GM12878 (cell line): ENCODE data around the gene CDH16. TPM values are rescaled to one million over a fixed set of nuclear protein-coding genes. Genes with fewer than 3 reads are reported as not detected.

Source experiments
- ATAC-seq: fragments of 200-7000 bp; cut with Tn5 transposase; 3 replicates; pipeline ENCODE4 v1.9.1; 2020; ENCODE audit warnings: mild to moderate bottlenecking, moderate library complexity
- BruUV-seq: library from RNA; stranded (reverse); fragments of 400-500 nt; replicated peaks from 2 replicates; lab custom pipeline; 2021; lab: Mats Ljungman, UMichigan
- CTCF ChIA-PET: fragments of 300-600 bp; sonication (Branson Sonifier 250); formaldehyde crosslinking; extraction: SDS; loops from one replicate; lab custom pipeline; 2021; ENCODE audit warnings: inconsistent platforms; lab: Yijun Ruan, JAX
- POLR2A ChIA-PET: fragments of 350-600 bp; formaldehyde crosslinking; extraction: SDS; loops from one replicate; lab custom pipeline; 2021; ENCODE audit warnings: inconsistent platforms; lab: Charles Lee
- RAD21 ChIA-PET: fragments of 300-600 bp; sonication (Branson Sonifier 250); formaldehyde crosslinking; loops from one replicate; lab custom pipeline; 2023; ENCODE audit warnings: antibody characterized with exemption; ENCODE audit not compliant: unreplicated experiment; lab: Charles Lee
- SMC1A ChIA-PET: fragments of 300-600 bp; sonication (Branson Sonifier 250); formaldehyde crosslinking; loops from one replicate; lab custom pipeline; 2023; ENCODE audit not compliant: unreplicated experiment, uncharacterized antibody; lab: Charles Lee
- DNase-seq: peaks from one replicate; pipeline ENCODE4 v3.0.0-alpha.2; 2011; ENCODE audit warnings: low read depth, low spot score
- FAIRE-seq: peaks from 3 replicates; lab custom pipeline; 2011; peaks lifted over from hg19 to GRCh38; lab: Jason Lieb, UNC
- H2AFZ ChIP-seq: 2 replicates; pipeline ENCODE4 v1.6.0; 2011; ENCODE audit warnings: low read depth, low read length, control low read depth; ENCODE audit not compliant: control insufficient read depth
- H3K27ac ChIP-seq: 2 replicates; pipeline ENCODE4 v1.5.1; 2011; ENCODE audit warnings: control low read depth; ENCODE audit not compliant: control insufficient read depth, insufficient read depth
- H3K27me3 ChIP-seq, 2 experiments: replicated peaks in 1 of 2; 2 replicates each; pipeline versions ENCODE4 v1.6.0 to v1.6.1; 2011; ENCODE audit warnings: low read length in 1 of 2; ENCODE audit not compliant: control insufficient read depth in 2 of 2, insufficient read depth in 2 of 2
- H3K36me3 ChIP-seq, 2 experiments: 2 replicates each; pipeline ENCODE4 v1.5.1; 2011; ENCODE audit warnings: low read length in 1 of 2; ENCODE audit not compliant: control insufficient read depth in 2 of 2, insufficient read depth in 2 of 2
- H3K4me1 ChIP-seq: 2 replicates; pipeline ENCODE4 v1.6.1; 2011; ENCODE audit warnings: mild to moderate bottlenecking, low read length, moderate library complexity, mixed read lengths; ENCODE audit not compliant: control insufficient read depth, insufficient read depth
- H3K4me2 ChIP-seq: 2 replicates; pipeline ENCODE4 v1.6.0; 2011; ENCODE audit warnings: control low read depth; ENCODE audit not compliant: control insufficient read depth, insufficient read depth
- H3K4me3 ChIP-seq: fragments of 200-600 bp; sonication (generic); 2 replicates; pipeline ENCODE4 v1.5.1; 2016
- H3K79me2 ChIP-seq: 2 replicates; pipeline ENCODE4 v1.6.0; 2011; ENCODE audit warnings: low read length; ENCODE audit not compliant: control insufficient read depth, insufficient read depth
- H3K9ac ChIP-seq: 2 replicates; pipeline ENCODE4 v1.8.0; 2011; ENCODE audit warnings: low read length, control low read depth, mixed read lengths; ENCODE audit not compliant: control insufficient read depth, insufficient read depth
- H3K9me3 ChIP-seq: replicated peaks from 3 replicates; pipeline ENCODE4 v1.5.1; 2011; ENCODE audit warnings: mild to moderate bottlenecking, low read length; ENCODE audit not compliant: control insufficient read depth, insufficient read depth
- H4K20me1 ChIP-seq: 2 replicates; pipeline ENCODE4 v1.6.0; 2011; ENCODE audit not compliant: control insufficient read depth, insufficient read depth
- FOXK2 ChIP-seq: fragments of 450-650 bp; IDR thresholded peaks from 2 replicates; pipeline ENCODE4 v1.6.1; 2017; ENCODE audit warnings: mild to moderate bottlenecking, moderate library complexity
- JUNB ChIP-seq: IDR thresholded peaks from 2 replicates; pipeline ENCODE4 v1.6.1; 2016; ENCODE audit warnings: antibody characterized with exemption, mild to moderate bottlenecking
- RAD21 ChIP-seq: IDR thresholded peaks from 2 replicates; pipeline ENCODE4 v1.6.1; 2011; ENCODE audit warnings: mild to moderate bottlenecking, low read depth, low read length, moderate library complexity; ENCODE audit not compliant: insufficient read depth
- RUNX3 ChIP-seq: IDR thresholded peaks from 2 replicates; pipeline ENCODE4 v1.6.1; 2012; ENCODE audit warnings: low read length, inconsistent platforms
- in situ Hi-C: fragments of 300-500 bp; cut with MboI; formaldehyde crosslinking; loops from 9 replicates; pipeline ENCODE4 v1.14.3; 2018; ENCODE audit warnings: mixed read lengths
- intact Hi-C: fragments of 100-400 bp; cut with micrococcal nuclease; formaldehyde crosslinking; loops from one replicate; pipeline ENCODE4 v1.14.2; 2022; ENCODE audit not compliant: unreplicated experiment
- polyA plus RNA-seq, 11 experiments: library from polyadenylated mRNA; depleted of rRNA in 4 of 11; unstranded in 6 of 11; stranded (reverse) in 5 of 11; fragments of >200 nt; fragmentation: Nextera tagmentation in 4 of 11; fragmentation: Illumina TruSeq in 1 of 11; extraction: Ambion mirVana in 4 of 11; extraction: Trizol in 1 of 11; gene quantifications; 1 replicate in 1 of 11; 2 replicates in 10 of 11; pipeline versions ENCODE4 v1.2.1 to v1.2.3, GENCODE V29; 2011 to 2016; ENCODE audit warnings: inconsistent platforms in 2 of 11, missing spikeins in 2 of 11, low read depth in 1 of 11
- total RNA-seq, 4 experiments: library from RNA; depleted of rRNA in 3 of 4; stranded (reverse); fragments of >200 nt in 3 of 4; fragmentation: Illumina TruSeq in 1 of 4; extraction: Trizol in 1 of 4; gene quantifications; 2 replicates each; pipeline versions ENCODE4 v1.2.1 to v1.2.3, GENCODE V29; 2013 to 2021
- TF ChIP-seq, protein P1 (sequence below): fragments of 450-650 bp; formaldehyde crosslinking; IDR thresholded peaks from 2 replicates; pipeline ENCODE4 v1.4.0; 2022; ENCODE audit warnings: mild to moderate bottlenecking, moderate library complexity
- TF ChIP-seq, protein P2 (sequence below): fragments of 450-650 bp; IDR thresholded peaks from 2 replicates; pipeline ENCODE4 v1.6.1; 2016; ENCODE audit warnings: mild to moderate bottlenecking
- TF ChIP-seq, protein P3 (sequence below): fragments of 450-650 bp; conservative IDR thresholded peaks from 2 replicates; pipeline ENCODE4 v1.6.1; 2017; ENCODE audit warnings: mild to moderate bottlenecking, moderate library complexity
- TF ChIP-seq, protein P4 (sequence below), 3 experiments: IDR thresholded peaks in 2 of 3; conservative IDR thresholded peaks in 1 of 3; 2 replicates each; pipeline ENCODE4 v1.5.1; 2011; ENCODE audit warnings: low read depth in 3 of 3, low read length in 3 of 3, mild to moderate bottlenecking in 3 of 3, control low read depth in 2 of 3, moderate library complexity in 2 of 3, inconsistent platforms in 1 of 3, mixed read lengths in 1 of 3; ENCODE audit not compliant: control insufficient read depth in 2 of 3, insufficient read depth in 1 of 3; ENCODE audit errors: extremely low read depth in 1 of 3

The CDH16 gene
- total and polyA plus RNA-seq, 10 of the 15 experiments (the other 5 are each of a cell fraction or from before 2014, with no cell fraction given) = 0.05 TPM; not detected in 9

DNA sequence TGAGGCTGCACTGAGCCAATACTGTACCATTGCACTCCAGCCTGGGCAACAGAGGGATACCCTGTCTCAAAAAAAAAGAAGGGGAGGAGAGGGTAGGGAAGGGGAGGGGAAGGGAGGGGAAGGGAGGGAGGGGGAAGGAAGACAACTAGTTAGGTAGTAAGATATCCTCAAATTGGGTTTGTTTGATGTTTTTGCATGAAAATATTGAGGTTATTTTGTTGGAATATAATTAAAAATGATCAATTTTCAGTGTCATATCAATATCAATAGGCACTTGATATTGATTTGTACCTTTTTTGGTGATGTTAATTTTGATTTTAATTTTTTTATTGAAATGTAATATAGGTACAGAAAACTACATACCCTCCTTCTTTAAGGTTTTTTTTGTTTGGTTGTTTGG, 55.0 kb downstream of the CDH16 start:
- Histone ChIP-seq H4K20me1 (no peaks in the 10 kb centered on the region), H3K9ac (no peak overlapping the region), H3K9me3 (no peaks in the 10 kb centered on the region), H3K27me3 (no peaks in the 10 kb centered on the region), H3K4me2 (no peak overlapping the region), H3K4me1 (peaks cover 4% of the 10 kb centered on the region), H3K79me2 (no peaks in the 10 kb centered on the region), H3K4me3 (no peak overlapping the region), H3K27ac (no peak overlapping the region), H3K36me3 (no peaks in the 10 kb centered on the region), H2AFZ (no peak overlapping the region)
- ATAC-seq (no peak), DNase-seq (no peak), FAIRE-seq (no peak)
- intact Hi-C loops = no loop called here
- TF ChIP-seq, protein P1, sequence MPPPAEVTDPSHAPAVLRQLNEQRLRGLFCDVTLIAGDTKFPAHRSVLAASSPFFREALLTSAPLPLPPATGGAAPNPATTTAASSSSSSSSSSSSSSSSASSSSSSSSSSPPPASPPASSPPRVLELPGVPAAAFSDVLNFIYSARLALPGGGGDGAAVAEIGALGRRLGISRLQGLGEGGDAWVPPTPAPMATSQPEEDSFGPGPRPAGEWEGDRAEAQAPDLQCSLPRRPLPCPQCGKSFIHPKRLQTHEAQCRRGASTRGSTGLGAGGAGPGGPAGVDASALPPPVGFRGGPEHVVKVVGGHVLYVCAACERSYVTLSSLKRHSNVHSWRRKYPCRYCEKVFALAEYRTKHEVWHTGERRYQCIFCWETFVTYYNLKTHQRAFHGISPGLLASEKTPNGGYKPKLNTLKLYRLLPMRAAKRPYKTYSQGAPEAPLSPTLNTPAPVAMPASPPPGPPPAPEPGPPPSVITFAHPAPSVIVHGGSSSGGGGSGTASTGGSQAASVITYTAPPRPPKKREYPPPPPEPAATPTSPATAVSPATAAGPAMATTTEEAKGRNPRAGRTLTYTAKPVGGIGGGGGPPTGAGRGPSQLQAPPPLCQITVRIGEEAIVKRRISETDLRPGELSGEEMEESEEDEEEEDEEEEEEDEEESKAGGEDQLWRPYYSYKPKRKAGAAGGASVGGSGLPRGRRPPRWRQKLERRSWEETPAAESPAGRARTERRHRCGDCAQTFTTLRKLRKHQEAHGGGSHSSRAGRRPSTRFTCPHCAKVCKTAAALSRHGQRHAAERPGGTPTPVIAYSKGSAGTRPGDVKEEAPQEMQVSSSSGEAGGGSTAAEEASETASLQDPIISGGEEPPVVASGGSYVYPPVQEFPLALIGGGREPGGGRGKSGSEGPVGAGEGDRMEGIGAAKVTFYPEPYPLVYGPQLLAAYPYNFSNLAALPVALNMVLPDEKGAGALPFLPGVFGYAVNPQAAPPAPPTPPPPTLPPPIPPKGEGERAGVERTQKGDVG (CRISPR knock-in tag) = no peak
- TF ChIP-seq, protein P2, sequence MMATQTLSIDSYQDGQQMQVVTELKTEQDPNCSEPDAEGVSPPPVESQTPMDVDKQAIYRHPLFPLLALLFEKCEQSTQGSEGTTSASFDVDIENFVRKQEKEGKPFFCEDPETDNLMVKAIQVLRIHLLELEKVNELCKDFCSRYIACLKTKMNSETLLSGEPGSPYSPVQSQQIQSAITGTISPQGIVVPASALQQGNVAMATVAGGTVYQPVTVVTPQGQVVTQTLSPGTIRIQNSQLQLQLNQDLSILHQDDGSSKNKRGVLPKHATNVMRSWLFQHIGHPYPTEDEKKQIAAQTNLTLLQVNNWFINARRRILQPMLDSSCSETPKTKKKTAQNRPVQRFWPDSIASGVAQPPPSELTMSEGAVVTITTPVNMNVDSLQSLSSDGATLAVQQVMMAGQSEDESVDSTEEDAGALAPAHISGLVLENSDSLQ = no peak
- TF ChIP-seq, protein P3, sequence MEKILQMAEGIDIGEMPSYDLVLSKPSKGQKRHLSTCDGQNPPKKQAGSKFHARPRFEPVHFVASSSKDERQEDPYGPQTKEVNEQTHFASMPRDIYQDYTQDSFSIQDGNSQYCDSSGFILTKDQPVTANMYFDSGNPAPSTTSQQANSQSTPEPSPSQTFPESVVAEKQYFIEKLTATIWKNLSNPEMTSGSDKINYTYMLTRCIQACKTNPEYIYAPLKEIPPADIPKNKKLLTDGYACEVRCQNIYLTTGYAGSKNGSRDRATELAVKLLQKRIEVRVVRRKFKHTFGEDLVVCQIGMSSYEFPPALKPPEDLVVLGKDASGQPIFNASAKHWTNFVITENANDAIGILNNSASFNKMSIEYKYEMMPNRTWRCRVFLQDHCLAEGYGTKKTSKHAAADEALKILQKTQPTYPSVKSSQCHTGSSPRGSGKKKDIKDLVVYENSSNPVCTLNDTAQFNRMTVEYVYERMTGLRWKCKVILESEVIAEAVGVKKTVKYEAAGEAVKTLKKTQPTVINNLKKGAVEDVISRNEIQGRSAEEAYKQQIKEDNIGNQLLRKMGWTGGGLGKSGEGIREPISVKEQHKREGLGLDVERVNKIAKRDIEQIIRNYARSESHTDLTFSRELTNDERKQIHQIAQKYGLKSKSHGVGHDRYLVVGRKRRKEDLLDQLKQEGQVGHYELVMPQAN = no peak
- TF ChIP-seq RAD21 (no peak), RUNX3 (no peak), JUNB (no peak), FOXK2 (no peak)
- TF ChIP-seq, protein P4, sequence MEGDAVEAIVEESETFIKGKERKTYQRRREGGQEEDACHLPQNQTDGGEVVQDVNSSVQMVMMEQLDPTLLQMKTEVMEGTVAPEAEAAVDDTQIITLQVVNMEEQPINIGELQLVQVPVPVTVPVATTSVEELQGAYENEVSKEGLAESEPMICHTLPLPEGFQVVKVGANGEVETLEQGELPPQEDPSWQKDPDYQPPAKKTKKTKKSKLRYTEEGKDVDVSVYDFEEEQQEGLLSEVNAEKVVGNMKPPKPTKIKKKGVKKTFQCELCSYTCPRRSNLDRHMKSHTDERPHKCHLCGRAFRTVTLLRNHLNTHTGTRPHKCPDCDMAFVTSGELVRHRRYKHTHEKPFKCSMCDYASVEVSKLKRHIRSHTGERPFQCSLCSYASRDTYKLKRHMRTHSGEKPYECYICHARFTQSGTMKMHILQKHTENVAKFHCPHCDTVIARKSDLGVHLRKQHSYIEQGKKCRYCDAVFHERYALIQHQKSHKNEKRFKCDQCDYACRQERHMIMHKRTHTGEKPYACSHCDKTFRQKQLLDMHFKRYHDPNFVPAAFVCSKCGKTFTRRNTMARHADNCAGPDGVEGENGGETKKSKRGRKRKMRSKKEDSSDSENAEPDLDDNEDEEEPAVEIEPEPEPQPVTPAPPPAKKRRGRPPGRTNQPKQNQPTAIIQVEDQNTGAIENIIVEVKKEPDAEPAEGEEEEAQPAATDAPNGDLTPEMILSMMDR (IDR thresholded peaks at IDR 0.05 in 2 of 3, conservative IDR thresholded peaks at IDR 0.05 in 1 of 3; ENCODE audit: control insufficient read depth in 2 of 3, extremely low read depth in 1 of 3, insufficient read depth in 1 of 3, low read depth in 3 of 3, low read length in 3 of 3) = no peak
- SMC1A ChIA-PET = no interaction called here
- CTCF ChIA-PET = interaction anchor here (0.6 to 1.1 kb wide), 2 partner anchors 35 to 627 kb away, joined by 3 to 4 read pairs; no protein-coding TSS in a partner anchor
- in situ Hi-C loops = loop anchor here (5.0 kb wide), 1 partner anchor 251 kb away; no protein-coding TSS in a partner anchor
- POLR2A ChIA-PET = no interaction called here
- RAD21 ChIA-PET = no interaction called here
- no TSS peak for BruUV-seq
